ENCODE results near the gene GDPD1.

DNA sequence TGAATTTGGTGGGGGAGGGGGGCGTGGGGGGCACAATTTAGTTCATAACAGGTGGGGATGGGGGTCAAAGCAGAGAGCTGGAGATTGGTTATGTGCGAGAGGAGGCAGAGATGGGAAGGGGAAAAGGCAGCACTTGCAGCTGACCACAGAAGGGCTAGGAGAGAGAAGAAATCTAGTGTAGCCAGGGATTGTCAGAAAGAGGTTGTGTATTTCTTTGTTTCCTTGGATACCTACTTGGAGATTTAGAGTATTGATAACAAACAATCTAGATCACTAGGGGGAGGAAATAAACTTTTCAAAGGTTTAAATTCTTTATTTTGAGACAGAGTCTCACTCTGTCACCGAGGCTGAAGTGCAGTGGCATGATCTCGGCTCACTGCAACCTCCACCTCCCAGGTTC, 64.0 kb downstream of the GDPD1 start:
- TF ChIP-seq, protein P1, sequence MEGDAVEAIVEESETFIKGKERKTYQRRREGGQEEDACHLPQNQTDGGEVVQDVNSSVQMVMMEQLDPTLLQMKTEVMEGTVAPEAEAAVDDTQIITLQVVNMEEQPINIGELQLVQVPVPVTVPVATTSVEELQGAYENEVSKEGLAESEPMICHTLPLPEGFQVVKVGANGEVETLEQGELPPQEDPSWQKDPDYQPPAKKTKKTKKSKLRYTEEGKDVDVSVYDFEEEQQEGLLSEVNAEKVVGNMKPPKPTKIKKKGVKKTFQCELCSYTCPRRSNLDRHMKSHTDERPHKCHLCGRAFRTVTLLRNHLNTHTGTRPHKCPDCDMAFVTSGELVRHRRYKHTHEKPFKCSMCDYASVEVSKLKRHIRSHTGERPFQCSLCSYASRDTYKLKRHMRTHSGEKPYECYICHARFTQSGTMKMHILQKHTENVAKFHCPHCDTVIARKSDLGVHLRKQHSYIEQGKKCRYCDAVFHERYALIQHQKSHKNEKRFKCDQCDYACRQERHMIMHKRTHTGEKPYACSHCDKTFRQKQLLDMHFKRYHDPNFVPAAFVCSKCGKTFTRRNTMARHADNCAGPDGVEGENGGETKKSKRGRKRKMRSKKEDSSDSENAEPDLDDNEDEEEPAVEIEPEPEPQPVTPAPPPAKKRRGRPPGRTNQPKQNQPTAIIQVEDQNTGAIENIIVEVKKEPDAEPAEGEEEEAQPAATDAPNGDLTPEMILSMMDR (conservative IDR thresholded peaks at IDR 0.05) = no peak
- TF ChIP-seq EZH2 (IDR thresholded peaks at IDR 0.05; ENCODE audit: low read depth) = no peak
